Natural killer cell treated with Interleukin-12 subunit alpha and Interleukin-12 subunit beta and Interleukin-15 and Interleukin-18, amount 100 ng/mL, for 72 hours (primary cell): Measurements from ENCODE around the gene SWT1. TPM values are rescaled to one million over a fixed set of nuclear protein-coding genes. Genes with fewer than 3 reads are reported as not detected.
A peak's percentile ranks its signal among the peaks of the same experiment; 100 is the strongest.

Experiments used
- ATAC-seq, 2 donors: fragments of 150-1000 bp; cut with Tn5 transposase in 1 of 2; sonication (Bioruptor Pico), chemical (Tn5 transposase) in 1 of 2; 2 replicates each; pipeline ENCODE4 v1.10.0; 2021
- DNase-seq: peaks from one replicate; pipeline ENCODE4 v3.0.0; 2022; ENCODE audit warnings: low spot score
- H3K27ac Mint-ChIP-seq, 2 donors: 1 replicate in 1 of 2; 2 replicates in 1 of 2; pipeline ENCODE4 v1.8.0; 2022; ENCODE audit warnings: mixed read lengths in 2 of 2, mild to moderate bottlenecking in 1 of 2, moderate library complexity in 1 of 2
- H3K27me3 Mint-ChIP-seq, 2 donors: 1 replicate in 1 of 2; 2 replicates in 1 of 2; pipeline ENCODE4 v1.8.0; 2022; ENCODE audit warnings: mixed read lengths in 2 of 2
- H3K36me3 Mint-ChIP-seq: one replicate; pipeline ENCODE4 v1.8.0; 2022; ENCODE audit warnings: mixed read lengths
- H3K4me1 Mint-ChIP-seq, 2 donors: 1 replicate in 1 of 2; 2 replicates in 1 of 2; pipeline ENCODE4 v1.8.0; 2022; ENCODE audit warnings: low read depth in 2 of 2, mixed read lengths in 2 of 2, mild to moderate bottlenecking in 1 of 2
- H3K4me3 Mint-ChIP-seq: one replicate; pipeline ENCODE4 v1.8.0; 2022; ENCODE audit warnings: mixed read lengths
- H3K9me3 Mint-ChIP-seq: 2 replicates; pipeline ENCODE4 v1.8.0; 2022; ENCODE audit warnings: mixed read lengths
- total RNA-seq, 2 donors: library from RNA; stranded (reverse); gene quantifications; one replicate each; pipeline ENCODE4 v1.2.3, GENCODE V29; 2022

SWT1 gene
- total RNA-seq, 2 donors from 2014 or later: 2.2 to 2.3 TPM

GRCh38 chr1:185265314-185265713 is 108.3 kb downstream of the SWT1 start:
- ATAC-seq (no peak), DNase-seq (no peak)
- Mint-ChIP-seq H3K27me3 (no peaks in the 10 kb centered on the region), H3K27ac (no peak overlapping the region), H3K9me3 (no peaks in the 10 kb centered on the region), H3K36me3 (no peaks in the 10 kb centered on the region), H3K4me1 (no peaks in the 10 kb centered on the region), H3K4me3 (no peak overlapping the region)

- no peak for DNase-seq
- no peak overlapping the region for H3K27ac Mint-ChIP-seq
- H3K36me3 Mint-ChIP-seq: no peaks in the 10 kb centered on the region
- H3K4me1 Mint-ChIP-seq: no peaks in the 10 kb centered on the region
- no peaks in the 10 kb centered on the region for H3K9me3 Mint-ChIP-seq
- H3K27me3 Mint-ChIP-seq: no peaks in the 10 kb centered on the region
- no peak overlapping the region for H3K4me3 Mint-ChIP-seq
- no peak for ATAC-seq
Observed at GRCh38 chr1:185267301-185267700, 110.3 kb downstream of the SWT1 start.

GRCh38 chr1:185267701-185268100 is 110.7 kb downstream of the SWT1 start:
- H3K9me3 Mint-ChIP-seq: no peaks in the 10 kb centered on the region
- DNase-seq (no peak), ATAC-seq (no peak)
- H3K4me3 Mint-ChIP-seq: no peak overlapping the region
- no peak overlapping the region for H3K27ac Mint-ChIP-seq
- no peaks in the 10 kb centered on the region for H3K27me3 Mint-ChIP-seq
- H3K36me3 Mint-ChIP-seq: no peaks in the 10 kb centered on the region
- no peaks in the 10 kb centered on the region for H3K4me1 Mint-ChIP-seq

GRCh38 chr1:185268352-185268751 is 111.4 kb downstream of the SWT1 start:
- no peak overlapping the region for H3K27ac Mint-ChIP-seq
- no peak for DNase-seq
- no peaks in the 10 kb centered on the region for H3K27me3 Mint-ChIP-seq
- no peak for ATAC-seq
- H3K36me3 Mint-ChIP-seq: no peaks in the 10 kb centered on the region
- H3K4me1 Mint-ChIP-seq: no peaks in the 10 kb centered on the region
- H3K9me3 Mint-ChIP-seq: no peaks in the 10 kb centered on the region
- no peak overlapping the region for H3K4me3 Mint-ChIP-seq

- Mint-ChIP-seq H3K27me3 (no peaks in the 10 kb centered on the region), H3K36me3 (no peaks in the 10 kb centered on the region), H3K27ac (no peak overlapping the region), H3K4me1 (no peaks in the 10 kb centered on the region), H3K9me3 (no peaks in the 10 kb centered on the region), H3K4me3 (no peak overlapping the region)
- DNase-seq: no peak
- no peak for ATAC-seq
Observed at GRCh38 chr1:185271921-185272320, 115.0 kb downstream of the SWT1 start.

- Mint-ChIP-seq H3K27me3 (no peaks in the 10 kb centered on the region), H3K4me3 (no peak overlapping the region), H3K36me3 (no peaks in the 10 kb centered on the region), H3K9me3 (no peaks in the 10 kb centered on the region), H3K4me1 (peaks cover 16 to 23% of the 10 kb centered on the region in 2 donors), H3K27ac (peak overlapping the region in 1 of 2 donors; percentile 58)
- ATAC-seq (no peak), DNase-seq (no peak)
Observed at GRCh38 chr1:185279571-185279970, 122.6 kb downstream of the SWT1 start.

- peak overlapping the region; percentile 7 to 58 for H3K27ac Mint-ChIP-seq
- no peak overlapping the region for H3K4me3 Mint-ChIP-seq
Observed at GRCh38 chr1:185280589-185280988, 123.6 kb downstream of the SWT1 start.

GRCh38 chr1:185281245-185281644 is 124.3 kb downstream of the SWT1 start:
- no peaks in the 10 kb centered on the region for H3K9me3 Mint-ChIP-seq
- peaks cover 16 to 23% of the 10 kb centered on the region in 2 donors for H3K4me1 Mint-ChIP-seq
- ATAC-seq (peak; percentile 2 to 37), DNase-seq (no peak)
- H3K36me3 Mint-ChIP-seq: no peaks in the 10 kb centered on the region
- H3K27ac Mint-ChIP-seq: peak overlapping the region; percentile 8 to 58
- H3K27me3 Mint-ChIP-seq: no peaks in the 10 kb centered on the region
- peak overlapping the region; percentile 21 for H3K4me3 Mint-ChIP-seq

More at GRCh38 chr1:185280589-185280988, 123.6 kb downstream of the SWT1 start:
- H3K36me3 Mint-ChIP-seq: no peaks in the 10 kb centered on the region
- no peak for ATAC-seq
- DNase-seq: no peak
- peaks cover 16 to 23% of the 10 kb centered on the region in 2 donors for H3K4me1 Mint-ChIP-seq
- H3K27me3 Mint-ChIP-seq: no peaks in the 10 kb centered on the region
- H3K9me3 Mint-ChIP-seq: no peaks in the 10 kb centered on the region

- peaks cover under 1% of the 10 kb centered on the region for H3K36me3 Mint-ChIP-seq
- no peak for DNase-seq
- ATAC-seq: no peak
- no peak overlapping the region for H3K4me3 Mint-ChIP-seq
- peak overlapping the region; percentile 36 to 43 for H3K27ac Mint-ChIP-seq
- H3K27me3 Mint-ChIP-seq: no peaks in the 10 kb centered on the region
- peaks cover 27 to 28% of the 10 kb centered on the region in 2 donors for H3K4me1 Mint-ChIP-seq
- no peaks in the 10 kb centered on the region for H3K9me3 Mint-ChIP-seq
Observed at GRCh38 chr1:185284116-185284515, 127.1 kb downstream of the SWT1 start.

- ATAC-seq: peak; percentile 37 to 41
- H3K4me1 Mint-ChIP-seq: peaks cover 31 to 33% of the 10 kb centered on the region in 2 donors
- H3K27me3 Mint-ChIP-seq: no peaks in the 10 kb centered on the region
- H3K36me3 Mint-ChIP-seq: peaks cover 6% of the 10 kb centered on the region
- no peak overlapping the region for H3K4me3 Mint-ChIP-seq
- H3K27ac Mint-ChIP-seq: peak overlapping the region; percentile 36 to 43
- DNase-seq: no peak
- no peaks in the 10 kb centered on the region for H3K9me3 Mint-ChIP-seq
Observed at GRCh38 chr1:185284533-185285276, 127.7 kb downstream of the SWT1 start.

GRCh38 chr1:185287451-185287850 is 130.5 kb downstream of the SWT1 start:
- H3K27ac Mint-ChIP-seq: peak overlapping the region; percentile 66 to 82
- H3K36me3 Mint-ChIP-seq: peaks cover 7% of the 10 kb centered on the region
- DNase-seq (no peak), ATAC-seq (peak in 1 of 2 donors; percentile 52)
- no peaks in the 10 kb centered on the region for H3K27me3 Mint-ChIP-seq
- no peaks in the 10 kb centered on the region for H3K9me3 Mint-ChIP-seq
- no peak overlapping the region for H3K4me3 Mint-ChIP-seq
- H3K4me1 Mint-ChIP-seq: peaks cover 16 to 27% of the 10 kb centered on the region in 2 donors

- Mint-ChIP-seq H3K27ac (peak overlapping the region; percentile 51 to 66), H3K9me3 (no peaks in the 10 kb centered on the region), H3K4me3 (peak overlapping the region; percentile 6), H3K36me3 (peaks cover 13% of the 10 kb centered on the region), H3K27me3 (no peaks in the 10 kb centered on the region), H3K4me1 (peaks cover 23 to 27% of the 10 kb centered on the region in 2 donors)
- DNase-seq: no peak
- ATAC-seq: no peak
Observed at GRCh38 chr1:185288435-185288834, 131.5 kb downstream of the SWT1 start.

- peak overlapping the region; percentile 51 to 66 for H3K27ac Mint-ChIP-seq
Observed at GRCh38 chr1:185289880-185290279, 132.9 kb downstream of the SWT1 start.

GRCh38 chr1:185291159-185291558 is 134.2 kb downstream of the SWT1 start:
- Mint-ChIP-seq H3K4me3 (no peak overlapping the region), H3K27ac (peak overlapping the region; percentile 82 to 87), H3K36me3 (peaks cover 38% of the 10 kb centered on the region), H3K9me3 (no peaks in the 10 kb centered on the region), H3K4me1 (peaks cover 32 to 41% of the 10 kb centered on the region in 2 donors), H3K27me3 (no peaks in the 10 kb centered on the region)
- DNase-seq (no peak), ATAC-seq (peak in 1 of 2 donors; percentile 21)

More at GRCh38 chr1:185289880-185290279, 132.9 kb downstream of the SWT1 start:
- DNase-seq (no peak), ATAC-seq (no peak)
- H3K27me3 Mint-ChIP-seq: no peaks in the 10 kb centered on the region
- peaks cover 30 to 37% of the 10 kb centered on the region in 2 donors for H3K4me1 Mint-ChIP-seq
- no peaks in the 10 kb centered on the region for H3K9me3 Mint-ChIP-seq
- no peak overlapping the region for H3K4me3 Mint-ChIP-seq
- H3K36me3 Mint-ChIP-seq: peaks cover 27% of the 10 kb centered on the region
